Measurements from ENCODE around the gene INA.

GRCh38 chr10:103334567-103334966 lies 57.6 kb downstream of the INA start:
- TF ChIP-seq CTCF (IDR thresholded peaks at IDR 0.05) (no peak), POLR2A (IDR thresholded peaks at IDR 0.05; ENCODE audit: low read depth) (no peak), POLR2AphosphoS5 (IDR thresholded peaks at IDR 0.05) (no peak), EP300 (IDR thresholded peaks at IDR 0.05) (no peak)

Measured in esophagus muscularis mucosa (tissue), 4 donors.